Midbrain (tissue), 1 donor: ENCODE data around the gene ATP8A2.
"Not testable (repeated sequence)": the region's sequence is repeated elsewhere in the genome, so short reads cannot be mapped to it uniquely, and the experiment has no call there.

ENCODE experiments used
- DNase-seq: peaks from one replicate; lab custom pipeline; 2025; lab: John Stamatoyannopoulos, UW

The ATP8A2 gene

DNA sequence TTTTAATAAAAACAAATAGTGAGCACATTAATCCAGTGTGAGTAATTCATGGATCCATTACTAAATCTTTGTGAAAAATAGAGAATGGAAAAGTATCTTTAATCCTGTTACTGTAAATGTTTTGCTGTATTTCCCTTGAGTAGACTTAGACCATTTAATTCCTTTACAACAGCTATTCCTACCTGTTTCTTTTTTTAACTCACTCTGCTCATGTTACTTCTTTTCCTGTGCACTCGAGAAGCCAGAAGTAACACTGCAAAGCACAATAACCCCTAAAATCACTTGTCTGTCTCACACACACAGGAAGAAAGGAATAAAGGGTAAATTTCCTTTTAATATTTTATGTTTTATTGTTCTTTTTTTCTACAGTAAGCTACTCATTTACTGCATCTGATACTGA is 435.8 kb downstream of the ATP8A2 start:
- no peak for DNase-seq

DNA sequence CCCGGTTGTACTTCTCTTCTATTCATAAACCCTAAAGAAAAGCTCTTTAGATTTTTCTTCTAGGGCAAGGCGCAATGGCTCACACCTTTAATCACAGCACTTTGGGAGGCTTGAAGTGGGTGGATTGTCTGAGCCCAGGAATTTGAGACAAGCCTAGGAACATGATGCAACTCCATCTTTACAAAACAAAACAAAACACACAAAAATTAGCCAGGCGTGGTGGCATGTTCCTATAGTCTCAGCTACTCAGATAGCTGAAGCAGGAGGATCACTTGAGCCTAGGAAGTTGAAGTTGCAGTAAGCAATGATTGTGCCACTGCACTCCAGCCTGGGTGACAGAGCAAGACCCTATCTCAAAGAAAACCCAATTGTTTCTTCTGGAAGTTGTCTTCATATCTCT is 439.7 kb downstream of the ATP8A2 start:
- DNase-seq: no peak

GRCh38 chr13:25816239-25816638 is 444.5 kb downstream of the ATP8A2 start:
- DNase-seq: no peak

DNA sequence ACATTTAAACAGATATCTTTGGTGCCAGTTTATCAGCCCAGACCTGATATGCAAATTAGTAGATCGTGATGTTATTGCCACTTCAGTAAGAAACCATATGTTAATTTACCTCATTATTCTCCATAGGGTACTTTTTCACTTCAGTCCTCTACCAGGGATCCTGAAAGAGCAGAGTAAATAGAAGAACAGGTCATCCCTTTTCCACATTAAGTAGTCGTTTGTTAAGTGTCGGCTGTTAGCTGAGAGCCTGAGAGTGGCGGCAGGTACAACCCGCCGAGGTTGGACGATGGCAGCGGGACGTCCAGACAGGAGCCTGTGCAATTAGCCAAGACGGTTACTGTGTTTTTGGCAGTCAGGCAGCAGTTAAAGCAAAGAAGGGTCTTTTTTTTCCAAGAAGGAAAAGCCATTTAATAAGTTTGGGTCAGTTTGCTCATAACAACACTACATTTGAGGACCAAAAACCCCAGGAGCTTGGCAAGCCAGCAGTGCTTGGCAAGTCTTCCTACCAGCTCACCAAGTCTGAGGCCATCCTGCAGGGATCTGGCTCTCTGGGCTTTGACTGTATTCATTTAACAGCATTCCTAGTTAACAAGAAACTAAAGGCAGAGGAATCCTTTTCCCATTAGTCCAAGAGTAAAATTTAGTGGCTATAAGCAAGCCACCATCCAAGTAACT is 448.2 kb downstream of the ATP8A2 start:
- DNase-seq: no peak

DNA sequence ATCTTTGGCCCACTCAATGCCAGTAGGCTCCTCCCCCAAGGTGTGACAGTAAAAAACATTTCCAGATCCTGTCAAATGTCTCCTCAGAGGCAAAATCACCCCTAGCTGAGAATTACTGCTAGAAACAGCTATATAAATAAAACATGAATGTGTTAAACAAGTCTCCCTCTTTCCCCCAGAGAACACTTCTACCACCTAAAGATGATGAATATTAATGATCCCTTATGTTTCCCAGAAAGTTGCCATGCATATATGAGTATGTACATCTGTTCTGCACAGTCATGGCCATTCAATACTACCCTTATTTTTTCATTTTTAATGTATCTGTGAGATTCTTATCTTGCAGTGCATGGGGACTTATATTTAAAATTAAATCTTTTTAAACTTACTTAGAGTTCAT is 450.0 kb downstream of the ATP8A2 start:
- DNase-seq: no peak

DNA sequence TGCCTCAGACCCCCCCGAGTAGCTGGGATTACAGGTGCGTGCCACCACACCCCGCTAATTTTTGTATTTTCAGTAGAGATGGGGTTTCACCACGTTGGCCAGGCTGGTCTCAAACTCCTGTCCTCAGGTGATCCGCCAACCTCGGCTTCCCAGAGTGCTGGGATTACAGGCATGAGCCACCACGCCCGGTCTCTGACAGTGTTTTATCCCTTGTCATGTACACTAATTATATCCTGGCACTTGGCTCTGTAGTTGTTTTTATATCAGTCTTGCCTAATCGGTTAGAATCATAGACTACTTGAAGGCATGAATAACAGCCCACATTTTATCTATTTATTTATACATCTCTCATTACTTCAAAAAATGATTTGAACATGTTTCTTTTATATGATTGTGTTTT is 455.4 kb downstream of the ATP8A2 start:
- not testable (repeated sequence) for DNase-seq

GRCh38 chr13:25827831-25828465 is 456.2 kb downstream of the ATP8A2 start:
- no peak for DNase-seq

- no peak for DNase-seq
These were observed 462.0 kb downstream of the ATP8A2 start for GRCh38 chr13:25833761-25834160.

DNA sequence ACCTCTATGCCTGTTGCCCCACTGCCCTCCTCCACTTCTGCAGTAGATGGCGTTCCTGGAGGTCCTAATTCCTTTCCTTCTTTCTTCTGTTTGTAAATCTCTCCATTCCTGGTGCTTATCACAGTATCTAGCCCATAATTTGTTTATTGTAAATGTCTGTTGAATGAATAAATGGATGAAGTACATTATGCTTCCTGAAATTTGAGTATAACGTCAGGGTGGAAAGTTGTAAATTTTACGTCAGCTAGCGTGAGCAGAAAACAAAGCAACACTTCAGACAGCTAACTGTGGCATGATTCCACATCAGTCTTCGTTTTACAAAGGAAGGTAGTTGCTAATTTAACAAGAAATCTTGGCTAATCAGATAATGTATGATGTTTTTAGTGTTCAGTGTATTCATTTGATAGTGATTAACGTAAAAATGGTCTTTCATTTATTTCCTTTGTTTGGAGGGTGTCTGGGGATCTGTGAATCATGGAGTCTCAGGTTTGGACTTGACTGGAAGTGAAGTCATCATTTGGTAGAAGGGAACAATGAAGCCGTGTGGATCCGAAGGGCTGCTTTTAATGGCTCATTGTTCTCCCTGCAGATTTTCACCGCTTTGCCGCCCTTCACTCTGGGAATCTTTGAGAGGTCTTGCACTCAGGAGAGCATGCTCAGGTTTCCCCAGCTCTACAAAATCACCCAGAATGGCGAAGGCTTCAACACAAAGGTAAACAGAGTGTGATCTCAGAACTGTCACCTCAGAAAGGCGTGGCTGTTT is 465.0 kb downstream of the ATP8A2 start:
- DNase-seq: no peak

DNA sequence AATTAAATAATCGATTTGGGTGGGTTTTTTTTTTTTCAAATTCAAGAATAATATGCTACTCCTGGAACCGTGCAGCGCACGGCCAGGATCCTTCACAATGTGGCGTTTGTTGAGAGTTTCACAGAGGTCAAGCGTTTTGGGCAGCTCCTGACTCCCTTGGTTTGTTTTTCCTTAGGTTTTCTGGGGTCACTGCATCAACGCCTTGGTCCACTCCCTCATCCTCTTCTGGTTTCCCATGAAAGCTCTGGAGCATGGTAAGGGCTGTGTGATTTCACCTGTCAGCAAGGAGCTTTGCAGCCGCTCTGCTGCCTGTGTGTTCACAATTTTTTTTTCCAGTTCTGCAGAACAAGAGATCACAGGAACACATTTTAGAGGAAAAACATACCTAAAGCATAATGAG is 467.6 kb downstream of the ATP8A2 start:
- DNase-seq: no peak

DNA sequence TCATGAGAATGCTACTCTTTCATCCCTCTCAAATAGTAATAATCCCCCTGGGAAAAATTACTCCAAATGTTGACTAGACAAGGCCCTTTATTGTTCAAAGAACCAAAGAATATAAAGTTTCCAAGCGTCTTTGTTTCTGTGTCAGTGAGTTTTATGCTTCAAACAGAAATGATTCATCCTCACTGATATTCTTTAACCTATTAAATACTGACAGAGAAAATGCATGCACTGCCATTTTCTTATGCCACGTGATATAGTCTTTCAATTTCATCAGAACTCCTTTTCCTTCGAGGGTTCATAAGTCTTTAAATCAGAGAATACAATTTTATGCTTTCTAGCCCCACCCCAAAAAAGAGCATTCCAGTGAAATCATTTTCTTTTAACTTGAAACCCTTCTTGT is 468.5 kb downstream of the ATP8A2 start:
- no peak for DNase-seq

GRCh38 chr13:25840931-25841330 is 469.2 kb downstream of the ATP8A2 start:
- DNase-seq: no peak

DNA sequence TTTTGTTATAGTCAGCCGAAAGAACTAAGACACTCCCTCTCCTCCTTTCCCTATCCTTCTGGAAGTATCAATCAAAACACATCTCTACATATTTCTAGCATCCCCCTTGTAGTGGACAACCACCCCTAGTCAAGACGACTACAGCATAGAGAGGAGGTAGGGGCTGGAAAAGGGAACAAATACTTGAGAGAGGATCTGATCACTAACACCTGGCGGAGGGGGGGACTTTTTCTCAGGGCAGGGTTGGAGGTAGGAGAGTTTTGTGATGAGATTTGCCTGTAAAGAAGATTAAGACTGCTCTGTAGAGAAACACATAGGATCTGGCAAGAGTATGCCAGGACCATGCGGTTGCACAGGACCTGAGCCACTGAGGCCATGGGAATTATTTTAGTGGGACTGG is 471.9 kb downstream of the ATP8A2 start:
- DNase-seq: no peak

DNA sequence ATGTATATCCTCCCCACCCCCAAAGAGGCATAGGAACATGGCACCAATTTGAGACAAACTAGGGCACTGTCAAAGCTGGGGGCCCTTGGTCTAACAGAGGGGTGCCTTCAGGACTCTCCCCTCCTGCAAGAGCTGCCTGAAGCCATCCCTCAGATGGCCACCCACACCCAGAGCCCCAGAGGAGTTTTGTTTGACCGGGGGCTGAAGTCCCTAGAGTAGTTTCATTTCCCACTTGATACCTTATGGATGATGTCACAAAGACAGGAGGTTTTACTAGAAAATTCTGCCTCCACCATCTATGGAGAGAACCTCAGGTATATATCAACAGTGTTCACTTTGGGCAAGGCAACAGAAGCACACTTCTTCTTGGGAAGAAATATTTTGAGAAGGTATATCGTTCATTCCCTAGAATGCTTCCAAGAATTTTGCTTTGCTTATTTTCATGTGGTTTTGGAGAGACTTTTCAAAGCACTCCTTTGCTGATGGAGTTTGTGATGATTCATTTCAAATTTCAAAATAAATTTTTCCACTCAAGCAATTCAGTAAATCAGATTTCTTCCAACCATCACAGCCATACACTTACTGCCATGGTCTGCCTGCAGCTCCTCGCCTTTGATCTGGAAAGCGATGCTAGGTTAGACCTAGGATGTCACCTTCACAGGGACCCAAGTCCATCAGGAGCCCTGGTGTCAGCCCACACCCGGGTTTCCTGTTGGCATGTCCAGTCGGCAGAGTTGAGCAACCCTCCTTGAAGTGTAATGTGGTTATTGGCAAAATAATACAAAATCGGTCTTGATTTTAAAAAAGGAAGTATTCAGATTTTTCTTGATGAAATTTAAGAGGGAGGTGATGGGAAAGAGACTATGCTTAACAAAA is 473.0 kb downstream of the ATP8A2 start:
- DNase-seq: no peak

GRCh38 chr13:25846222-25846984 is 474.6 kb downstream of the ATP8A2 start:
- no peak for DNase-seq

DNA sequence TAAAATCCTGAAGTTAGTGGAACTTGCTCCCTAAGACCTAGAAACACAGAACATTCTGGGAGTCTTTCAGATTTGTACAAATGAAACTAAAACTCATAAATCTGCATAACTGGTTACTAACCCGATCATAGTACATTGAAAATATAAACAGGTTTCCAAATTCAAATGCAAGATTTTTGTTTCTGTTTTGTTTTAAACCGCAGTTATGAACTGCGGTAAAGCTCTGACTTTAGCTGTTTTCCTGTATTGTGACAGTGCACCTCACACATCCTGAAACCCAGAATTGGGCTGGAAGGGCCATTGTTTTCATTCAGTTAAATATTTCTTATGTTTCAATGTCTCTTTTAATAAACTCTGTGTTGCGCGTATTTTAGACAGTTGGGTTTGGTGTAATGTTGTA is 475.4 kb downstream of the ATP8A2 start:
- DNase-seq: no peak

GRCh38 chr13:25847635-25848626 is 476.2 kb downstream of the ATP8A2 start:
- DNase-seq: no peak

DNA sequence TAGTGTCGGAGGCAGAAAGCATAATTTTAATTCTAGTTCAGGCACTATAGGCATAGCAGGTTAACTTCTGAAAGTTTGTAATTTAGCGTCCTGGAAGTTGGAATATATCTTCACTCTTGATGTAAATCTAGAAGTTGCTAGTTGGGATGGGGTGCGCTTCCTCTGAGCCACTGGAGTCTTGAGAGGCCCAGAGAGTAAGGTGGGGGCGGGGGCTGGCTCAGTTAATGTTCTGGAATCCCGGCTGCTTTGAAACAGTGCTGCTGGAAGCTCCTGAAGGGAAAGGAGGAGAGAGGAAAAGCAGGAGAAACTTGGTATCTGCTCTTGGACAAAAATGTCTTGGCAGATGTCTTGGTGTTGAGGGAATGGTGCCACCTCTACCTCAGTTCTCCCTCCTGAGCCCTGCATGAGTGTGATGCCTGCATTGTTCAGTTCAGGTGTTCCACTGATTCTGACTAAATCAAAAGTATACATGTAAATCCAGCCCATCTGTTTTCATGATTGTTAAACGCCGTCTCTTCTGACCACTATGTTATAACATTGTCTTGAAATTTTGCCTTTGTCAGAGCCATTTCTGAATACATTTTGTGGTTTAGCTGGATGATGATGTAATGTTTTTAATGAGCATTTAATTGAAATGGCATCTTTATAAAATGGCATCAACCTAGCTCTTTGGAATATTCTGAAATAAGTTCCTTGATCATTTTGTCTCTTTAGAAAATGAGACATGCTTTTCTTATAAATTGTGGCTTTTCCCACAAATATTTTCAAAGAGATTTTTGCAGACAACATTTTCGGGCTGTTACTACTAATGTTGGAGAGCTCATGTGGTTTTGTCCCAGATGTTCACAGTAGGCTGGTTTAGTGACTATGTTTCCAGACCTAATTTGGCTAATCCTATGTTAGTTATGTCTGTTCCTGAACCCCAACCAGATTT is 477.3 kb downstream of the ATP8A2 start:
- DNase-seq: no peak

DNA sequence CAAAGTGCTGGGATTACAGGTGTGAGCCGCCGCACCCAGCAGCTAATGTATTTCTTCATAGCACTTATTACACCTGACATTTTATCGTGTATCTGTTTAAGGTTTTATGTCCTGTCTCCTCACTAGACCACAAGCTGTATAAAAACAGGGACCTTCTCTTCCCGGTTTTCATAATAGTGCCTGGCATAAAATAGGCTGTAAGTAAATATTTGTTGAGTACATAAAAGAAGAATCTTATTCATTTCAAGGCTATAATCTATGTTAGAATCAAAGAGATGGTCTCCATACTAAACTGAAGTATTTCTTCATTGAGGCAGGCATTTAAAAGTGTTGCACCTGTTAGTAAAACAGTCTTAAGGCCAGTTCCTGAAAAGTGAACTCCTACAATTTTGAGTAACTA is 486.1 kb downstream of the ATP8A2 start:
- DNase-seq: no peak
